HepG2 (cell line): ENCODE data around the gene SLC2A8. TPM values are rescaled to one million over a fixed set of nuclear protein-coding genes. Genes with fewer than 3 reads are reported as not detected.

ENCODE experiments used
- ATF3 ChIP-seq: sonication (generic); formaldehyde crosslinking; IDR thresholded peaks from 2 replicates; pipeline ENCODE4 v1.4.0; 2020; ENCODE audit warnings: missing genetic modification reagents
- CTCF ChIP-seq: sonication (generic); formaldehyde crosslinking; IDR thresholded peaks from 2 replicates; pipeline ENCODE4 v1.5.0; 2020; ENCODE audit warnings: mild to moderate bottlenecking, missing genetic modification reagents, moderate library complexity
- DBP ChIP-seq: sonication (generic); formaldehyde crosslinking; IDR thresholded peaks from 2 replicates; pipeline ENCODE4 v1.4.0; 2020; ENCODE audit warnings: missing genetic modification reagents; ENCODE audit errors: not compliant biosample characterization
- DRAP1 ChIP-seq: IDR thresholded peaks from 2 replicates; pipeline ENCODE4 v1.6.1; 2016; ENCODE audit warnings: missing genetic modification reagents, missing compliant biosample characterization
- JUND ChIP-seq: sonication (generic); formaldehyde crosslinking; IDR thresholded peaks from 2 replicates; pipeline ENCODE4 v1.8.0; 2022; ENCODE audit warnings: mild to moderate bottlenecking, missing genetic modification reagents
- KDM5B ChIP-seq: sonication (generic); formaldehyde crosslinking; IDR thresholded peaks from 2 replicates; pipeline ENCODE4 v1.4.0; 2020; ENCODE audit warnings: missing genetic modification reagents, mild to moderate bottlenecking, borderline replicate concordance
- MIXL1 ChIP-seq: IDR thresholded peaks from 2 replicates; pipeline ENCODE4 v1.6.1; 2016
- MYC ChIP-seq: sonication (generic); formaldehyde crosslinking; IDR thresholded peaks from 2 replicates; pipeline ENCODE4 v1.9.0; 2021; ENCODE audit warnings: missing genetic modification reagents, borderline replicate concordance
- NR2F1 ChIP-seq, 2 experiments: fragments of 450-650 bp in 1 of 2; formaldehyde crosslinking in 1 of 2; IDR thresholded peaks; 2 replicates each; pipeline versions ENCODE4 v1.5.0 to v1.6.1; 2016 to 2020; ENCODE audit warnings: mild to moderate bottlenecking in 1 of 2, missing compliant biosample characterization in 1 of 2, missing genetic modification reagents in 1 of 2, moderate library complexity in 1 of 2
- PCBP1 ChIP-seq: fragments of 200-400 bp; formaldehyde crosslinking; IDR thresholded peaks from 2 replicates; pipeline ENCODE4 v1.6.1; 2017; ENCODE audit warnings: mild to moderate bottlenecking, low read depth, low read length, borderline replicate concordance
- SAFB2 ChIP-seq: sonication (generic); formaldehyde crosslinking; IDR thresholded peaks from 2 replicates; pipeline ENCODE4 v1.5.1; 2020; ENCODE audit warnings: missing genetic modification reagents, low read depth, mild to moderate bottlenecking, borderline replicate concordance
- UBTF ChIP-seq: sonication (generic); formaldehyde crosslinking; IDR thresholded peaks from 2 replicates; pipeline ENCODE4 v1.4.0; 2020; ENCODE audit warnings: mild to moderate bottlenecking, missing genetic modification reagents
- XRCC5 ChIP-seq: fragments of 200-400 bp; formaldehyde crosslinking; optimal IDR thresholded peaks from 2 replicates; pipeline ENCODE3; 2017; ENCODE audit warnings: mild to moderate bottlenecking, low read length
- ZBED4 ChIP-seq: sonication (generic); formaldehyde crosslinking; IDR thresholded peaks from 2 replicates; pipeline ENCODE4 v1.4.0; 2020; ENCODE audit warnings: missing genetic modification reagents, borderline replicate concordance
- ZFP82 ChIP-seq: sonication (generic); formaldehyde crosslinking; IDR thresholded peaks from 2 replicates; pipeline ENCODE4 v1.5.1; 2020; ENCODE audit warnings: mild to moderate bottlenecking, missing genetic modification reagents, borderline replicate concordance
- ZFY ChIP-seq: sonication (generic); formaldehyde crosslinking; IDR thresholded peaks from 2 replicates; pipeline ENCODE4 v1.4.0; 2020; ENCODE audit warnings: missing genetic modification reagents
- ZNF430 ChIP-seq: sonication (generic); formaldehyde crosslinking; IDR thresholded peaks from 2 replicates; pipeline ENCODE4 v1.9.0; 2021; ENCODE audit warnings: mild to moderate bottlenecking, missing genetic modification reagents
- ZSCAN29 ChIP-seq: sonication (generic); formaldehyde crosslinking; conservative IDR thresholded peaks from 2 replicates; pipeline ENCODE4 v1.4.0; 2020; ENCODE audit warnings: mild to moderate bottlenecking, missing genetic modification reagents
- polyA plus RNA-seq, 8 experiments: library from polyadenylated mRNA; depleted of rRNA in 3 of 8; stranded (reverse) in 7 of 8; unstranded in 1 of 8; fragments of >200 nt; fragmentation: Illumina TruSeq in 4 of 8; extraction: Trizol in 4 of 8; gene quantifications; 2 replicates each; pipeline versions ENCODE4 v1.2.1 to v1.2.3, GENCODE V29; 2011 to 2016; ENCODE audit warnings: low read depth in 4 of 8, missing spikeins in 1 of 8, mixed read lengths in 1 of 8; ENCODE audit not compliant: insufficient read depth in 1 of 8
- total RNA-seq, 5 experiments: library from RNA; depleted of rRNA; stranded (reverse); fragments of >200 nt; fragmentation: Illumina TruSeq; extraction: Trizol; gene quantifications; 2 replicates each; pipeline ENCODE4 v1.2.3, GENCODE V29; 2016; ENCODE audit warnings: low read depth in 1 of 5

SLC2A8 gene
- total and polyA plus RNA-seq, 2 of the 13 experiments (the other 11 are each of a cell fraction or from before 2014, with no cell fraction given): 22.6 to 48.6 TPM

GRCh38 chr9:127396808-127397645 is at the start of gene SLC2A8 (continued):
- TF ChIP-seq CTCF (peak; percentile 48), ZFP82 (CRISPR knock-in tag) (peak; percentile 11; the same call in 1 of the 2 replicates), ZBED4 (CRISPR knock-in tag) (peak; percentile 59; the same call in 1 of the 2 replicates), MYC (CRISPR knock-in tag) (peak; percentile 52), XRCC5 (no peak), DBP (CRISPR knock-in tag) (peak; percentile 70), ZFY (CRISPR knock-in tag) (peak; percentile 91), UBTF (CRISPR knock-in tag) (peak; percentile 83; the same call in 1 of the 2 replicates), KDM5B (CRISPR knock-in tag) (peak; percentile 43; the same call in 1 of the 2 replicates), ATF3 (CRISPR knock-in tag) (peak; percentile 45; the same call in 1 of the 2 replicates), JUND (CRISPR knock-in tag) (0 out of 2 replicates have a peak, but pooled peaks have one; percentile 19), SAFB2 (CRISPR knock-in tag) (peak; percentile 60; the same call in 1 of the 2 replicates), NR2F1 (CRISPR knock-in tag; IDR thresholded peaks at IDR 0.05) (no peak), DRAP1 (CRISPR knock-in tag) (peak; percentile 63), ZNF430 (CRISPR knock-in tag) (no peak), MIXL1 (CRISPR knock-in tag) (peak; percentile 16; the same call in 1 of the 2 replicates), PCBP1 (no peak), ZSCAN29 (CRISPR knock-in tag) (no peak)
